GM12872 (cell line): ENCODE data around the gene SLC17A2.

Source experiments
- CTCF ChIP-seq: IDR thresholded peaks from 3 replicates; pipeline ENCODE4 v1.5.1; 2011; ENCODE audit warnings: low read depth, mild to moderate bottlenecking, low read length, moderate library complexity; ENCODE audit not compliant: insufficient read depth

SLC17A2 gene

DNA sequence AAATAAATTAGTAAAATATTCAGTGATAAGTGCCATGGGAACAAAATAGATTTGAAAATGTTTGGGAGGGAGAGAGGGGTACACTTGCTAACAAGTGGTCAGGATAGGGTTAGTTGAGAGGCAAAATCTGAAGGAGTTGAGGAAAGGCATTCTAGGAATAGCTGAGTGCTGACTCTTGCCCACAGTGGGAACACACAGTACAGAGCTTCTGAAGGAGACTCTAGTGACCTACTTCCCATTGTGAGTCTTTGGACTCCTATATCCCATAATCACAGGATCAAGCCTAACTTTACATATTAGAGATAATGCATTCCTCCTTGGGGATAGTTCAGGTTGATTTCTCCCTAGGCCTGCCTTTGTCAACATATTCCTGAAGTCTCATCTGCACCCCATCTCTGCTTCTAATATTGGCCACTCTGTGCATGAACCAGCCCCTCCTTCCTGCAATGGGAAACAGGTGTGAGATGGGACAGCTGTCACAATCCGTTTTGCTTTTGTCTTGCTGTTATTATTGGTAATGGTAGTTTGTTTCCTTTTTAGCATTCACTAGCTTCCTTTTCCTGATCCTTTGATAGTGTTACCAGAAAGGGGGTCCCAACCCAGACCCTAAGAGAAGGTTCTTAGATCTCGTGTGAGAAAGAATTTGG is 29.5 kb upstream of the SLC17A2 start:
- TF ChIP-seq CTCF: no peak

- no peak for TF ChIP-seq CTCF
Measured at GRCh38 chr6:25958700-25959162, 28.2 kb upstream of the SLC17A2 start.

DNA sequence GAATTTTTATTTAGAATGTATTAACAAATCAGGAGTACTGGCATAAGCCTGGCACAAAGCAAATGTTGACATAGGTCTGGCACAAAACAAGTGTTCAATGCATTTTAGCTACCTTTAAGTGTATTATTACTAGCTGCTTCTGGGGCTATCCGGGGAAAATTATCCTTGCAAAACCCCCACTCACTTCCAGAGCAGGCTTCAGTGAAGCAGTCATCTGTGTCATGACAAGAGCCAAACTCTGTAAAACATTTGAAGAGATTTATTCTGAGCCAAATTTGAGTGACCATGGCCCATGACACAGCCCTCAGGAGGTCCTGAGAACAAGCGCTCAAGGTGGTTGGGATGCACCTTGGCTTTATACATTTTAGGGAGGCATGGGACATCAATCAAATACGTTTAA is 25.7 kb upstream of the SLC17A2 start:
- TF ChIP-seq CTCF: no peak

DNA sequence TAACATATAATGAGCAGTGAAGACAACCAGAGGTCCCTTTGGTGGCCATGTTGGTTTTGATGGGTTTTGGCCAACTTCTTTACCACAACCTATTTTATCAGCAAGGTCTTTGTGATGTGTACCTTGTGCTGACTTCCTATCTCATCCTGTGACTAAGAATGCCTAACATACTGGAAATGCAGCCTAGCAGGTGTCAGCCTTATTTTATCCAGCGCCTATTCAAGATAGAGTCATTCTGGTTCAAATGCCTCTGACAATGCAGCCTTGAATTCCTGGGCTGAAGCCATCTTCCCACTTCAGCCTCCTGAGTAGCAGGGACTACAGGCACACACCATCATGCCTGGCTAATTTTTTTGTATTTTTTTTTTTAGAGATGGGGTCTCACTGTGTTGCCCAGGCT is 24.3 kb upstream of the SLC17A2 start:
- TF ChIP-seq CTCF: no peak

DNA sequence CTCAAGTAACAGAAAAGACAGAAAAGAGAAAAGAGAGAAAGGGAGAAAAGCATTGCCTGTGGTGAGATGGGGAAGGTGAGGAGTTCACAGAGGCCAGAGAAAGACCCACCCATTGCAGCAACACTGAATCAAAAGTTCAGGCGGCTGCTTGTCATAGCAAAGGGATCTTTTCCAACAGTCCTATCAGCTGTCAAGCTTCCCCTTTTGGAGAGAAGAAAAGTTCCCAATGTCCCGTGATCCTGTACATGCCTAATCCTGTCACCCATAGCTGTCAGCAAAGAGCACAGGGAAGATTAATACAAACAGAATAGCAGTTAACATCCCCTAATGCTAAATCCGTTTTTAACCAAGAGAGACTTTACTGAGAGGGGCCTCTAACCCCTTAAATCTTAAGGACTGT is 23.2 kb upstream of the SLC17A2 start:
- TF ChIP-seq CTCF: no peak

- TF ChIP-seq CTCF: no peak
Measured at GRCh38 chr6:25952535-25952934, 22.0 kb upstream of the SLC17A2 start.

- no peak for TF ChIP-seq CTCF
Measured at GRCh38 chr6:25951296-25952032, 21.0 kb upstream of the SLC17A2 start.
